GM10266 (cell line): Measurements from ENCODE around the gene SEPTIN12.
A peak's percentile ranks its signal among the peaks of the same experiment; 100 is the strongest.

Experiments
- DNase-seq: peaks from one replicate; pipeline ENCODE4 v3.0.0; 2012; ENCODE audit errors: extremely low spot score
- CTCF ChIP-seq: IDR thresholded peaks from 2 replicates; pipeline ENCODE4 v1.5.1; 2012; ENCODE audit warnings: mild to moderate bottlenecking, low read depth; ENCODE audit not compliant: control insufficient read depth, insufficient read depth; ENCODE audit errors: missing control alignments

Gene SEPTIN12

DNA sequence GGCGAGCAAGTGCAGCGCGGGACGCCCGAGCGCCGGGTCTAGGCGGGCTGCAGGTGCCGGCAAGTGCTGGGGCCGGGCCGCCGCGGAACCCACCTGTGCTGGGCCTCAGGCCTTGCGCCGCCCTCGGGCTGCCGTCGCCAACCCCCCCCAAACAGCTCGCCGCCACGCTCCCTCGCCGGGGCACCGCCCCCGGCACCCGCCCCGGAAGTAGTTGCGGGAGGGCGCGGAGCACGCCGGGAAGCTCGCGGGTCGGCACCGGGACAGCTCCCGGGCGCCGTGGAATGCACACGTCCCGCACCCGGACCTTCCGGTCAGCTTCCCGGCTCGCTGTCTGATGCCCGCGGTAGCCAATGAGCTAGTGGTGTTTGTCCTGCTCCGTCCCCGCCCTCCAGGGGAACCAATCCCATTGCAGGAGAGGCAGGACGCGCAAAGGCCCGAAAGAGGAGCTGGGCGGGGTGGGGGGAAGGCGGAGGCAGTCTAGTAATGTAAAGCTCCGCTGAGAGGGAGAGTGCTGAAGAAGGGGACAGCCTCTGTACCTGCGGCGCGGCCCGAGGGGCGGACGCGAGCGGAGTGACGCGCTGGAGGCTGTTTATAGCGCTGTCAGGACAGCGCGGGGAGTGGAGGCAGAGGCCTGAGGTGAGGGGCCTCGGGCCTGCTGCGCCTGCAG, 53.9 kb downstream of the SEPTIN12 start, which contains the start of the genes ANKS3 and DNAAF8:
ANKS3 (minus strand) TSS at position 209 of the 667 bp plus-strand sequence. CDS start 4,122 bp downstream, outside the sequence.
DNAAF8 (plus strand) TSS at position 475 of the 667 bp plus-strand sequence. CDS start 1,978 bp downstream, outside the sequence.
- peak; percentile 93 for DNase-seq
- no peak for TF ChIP-seq CTCF

DNA sequence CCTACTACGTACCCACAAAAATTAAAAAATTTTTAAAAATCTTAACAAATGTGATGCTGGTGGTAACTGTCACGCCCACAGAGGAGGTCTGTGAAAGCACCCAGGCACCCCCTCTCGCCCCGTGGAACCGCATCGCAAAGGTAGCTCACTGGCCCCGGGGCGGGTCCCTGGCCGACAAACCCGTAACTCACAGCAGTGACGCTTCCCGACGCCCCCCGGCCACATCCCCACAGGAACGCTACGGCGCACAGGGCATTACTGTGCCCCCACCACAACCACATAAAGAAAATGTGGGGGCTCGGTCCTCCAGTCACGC, 54.4 kb downstream of the SEPTIN12 start:
- TF ChIP-seq CTCF = no peak
- no peak for DNase-seq

DNA sequence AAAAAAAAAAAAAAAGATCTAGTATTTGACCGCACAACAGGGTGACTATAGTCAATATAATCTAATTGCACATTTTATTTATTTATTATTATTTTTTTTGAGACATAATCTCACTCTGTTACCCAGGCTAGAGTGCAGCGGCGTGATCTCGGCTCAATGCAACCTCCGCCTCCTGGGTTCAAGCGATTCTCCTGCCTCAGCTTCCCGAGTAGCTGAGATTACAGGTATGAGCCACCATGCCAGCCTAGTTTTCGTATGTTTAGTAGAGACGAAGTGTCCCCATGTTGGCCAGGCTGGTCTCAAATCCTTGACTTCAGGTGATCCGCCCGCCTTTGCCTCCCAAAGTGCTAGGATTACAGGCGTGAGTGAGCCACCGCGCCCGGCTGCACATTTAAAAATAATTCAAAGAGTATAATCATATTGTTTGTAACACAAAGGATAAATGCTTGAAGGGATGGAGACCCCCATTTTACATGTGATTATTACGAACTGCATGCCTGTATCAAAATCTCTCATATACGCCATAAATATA, 54.9 kb downstream of the SEPTIN12 start:
- no peak for DNase-seq
- no peak for TF ChIP-seq CTCF

DNA sequence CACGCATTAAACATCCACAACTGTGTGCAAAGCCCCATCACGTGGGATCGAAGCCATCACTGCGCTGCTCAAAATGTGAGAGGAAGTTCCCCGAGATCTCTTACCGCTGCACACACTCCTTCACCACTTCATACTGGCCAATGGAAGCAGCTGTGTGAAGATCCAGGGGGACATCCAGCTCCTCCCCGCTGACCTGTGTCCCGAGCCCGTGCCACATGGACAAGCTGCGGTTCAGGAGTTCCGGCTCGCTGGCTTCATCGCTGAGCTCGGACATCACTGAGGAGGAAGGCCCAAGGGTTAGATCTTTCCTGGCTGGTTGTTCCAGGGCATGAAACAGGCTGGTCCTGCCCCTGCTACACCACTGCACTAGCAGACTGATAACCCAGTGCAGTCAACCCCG, 58.3 kb downstream of the SEPTIN12 start:
- no peak for DNase-seq
- no peak for TF ChIP-seq CTCF

- no peak for DNase-seq
- no peak for TF ChIP-seq CTCF
These were observed 59.5 kb downstream of the SEPTIN12 start for GRCh38 chr16:4728676-4729075.
